GM12892 (cell line): Measurements from ENCODE around the gene RDH14.

Experiments
- POLR2A ChIP-seq: IDR thresholded peaks from 2 replicates; pipeline ENCODE4 v1.6.1; 2011; ENCODE audit warnings: low read depth, low read length, control low read depth
- TAF1 ChIP-seq: IDR thresholded peaks from 2 replicates; pipeline ENCODE4 v1.6.1; 2011; ENCODE audit warnings: low read depth, mild to moderate bottlenecking, control low read depth, low read length, borderline replicate concordance

DNA sequence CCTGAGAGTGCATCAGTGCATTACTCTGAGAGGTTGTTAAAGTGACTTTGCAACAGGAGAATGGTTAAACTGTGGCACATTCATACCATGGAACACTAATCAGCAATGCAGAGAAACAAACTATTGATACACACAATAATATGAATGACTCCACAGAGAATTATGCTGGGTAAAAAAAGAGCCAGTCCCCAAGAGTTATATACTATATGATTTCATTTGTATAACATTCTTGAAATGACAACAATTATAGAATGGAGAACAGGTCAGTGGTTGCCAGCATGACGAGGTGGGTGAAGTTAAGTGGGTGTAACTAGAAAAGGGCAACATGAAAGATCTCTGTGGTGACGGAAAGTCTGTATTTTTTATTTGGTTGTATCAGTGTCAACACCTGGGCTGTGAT is 31.9 kb upstream of the RDH14 start:
- TF ChIP-seq TAF1 (no peak), POLR2A (no peak)
